Mucosa of descending colon (tissue), 3 donors: ENCODE results near the gene FAM53B. TPM values are rescaled to one million over a fixed set of nuclear protein-coding genes. Genes with fewer than 3 reads are reported as not detected.

ENCODE experiments used
- ATAC-seq: fragments of 200-7000 bp; cut with Tn5 transposase; one replicate; pipeline ENCODE4 v1.9.1; 2020; ENCODE audit warnings: mild to moderate bottlenecking, moderate library complexity
- DNase-seq, 3 donors: peaks; one replicate each; pipeline ENCODE4 v3.0.0-alpha.2; 2020
- H3K36me3 ChIP-seq: fragments of 200-600 bp; one replicate; pipeline ENCODE4 v1.8.0; 2021; ENCODE audit warnings: low read depth, mild to moderate bottlenecking
- H3K4me1 ChIP-seq: fragments of 200-600 bp; one replicate; pipeline ENCODE4 v1.8.0; 2021; ENCODE audit warnings: low read depth, mild to moderate bottlenecking
- H3K4me3 ChIP-seq: fragments of 200-600 bp; one replicate; pipeline ENCODE4 v1.8.0; 2021; ENCODE audit warnings: mild to moderate bottlenecking
- H3K9me3 ChIP-seq: fragments of 200-600 bp; one replicate; pipeline ENCODE4 v1.8.0; 2021; ENCODE audit warnings: mild to moderate bottlenecking
- intact Hi-C, 2 donors: fragments of 100-400 bp; cut with DNase I in 1 of 2; cut with micrococcal nuclease in 1 of 2; formaldehyde crosslinking; loops; one replicate each; pipeline versions ENCODE4 v1.11.0 to v1.11.1; 2022; cut with DNase I, micrococcal nuclease
- total RNA-seq, 3 donors: library from RNA; stranded (reverse); fragmentation: NEBNext Ultra II Directional in 2 of 3; extraction: Animal tissue kit (Norgen Biotek cat#: 25700) in 2 of 3; gene quantifications; one replicate each; pipeline versions ENCODE4 v1.2.1 to v1.2.4, GENCODE V29; 2021 to 2023
- TF ChIP-seq, protein P1 (sequence below): fragments of 200-600 bp; IDR thresholded peaks from one replicate; pipeline ENCODE4 v1.8.0; 2022; ENCODE audit warnings: antibody characterized with exemption, mild to moderate bottlenecking
- donor health status: DM: no; HTN: no; CAD: no; lungs with moderate emphysema.
- donor health status: DM: no; HTN: no; CAD: no.
- donor health status: DM: no; HTN: yes; CAD: no.

Gene FAM53B
- total RNA-seq, 3 donors from 2014 or later: 37.2 to 48.0 (median 44.2) TPM

DNA sequence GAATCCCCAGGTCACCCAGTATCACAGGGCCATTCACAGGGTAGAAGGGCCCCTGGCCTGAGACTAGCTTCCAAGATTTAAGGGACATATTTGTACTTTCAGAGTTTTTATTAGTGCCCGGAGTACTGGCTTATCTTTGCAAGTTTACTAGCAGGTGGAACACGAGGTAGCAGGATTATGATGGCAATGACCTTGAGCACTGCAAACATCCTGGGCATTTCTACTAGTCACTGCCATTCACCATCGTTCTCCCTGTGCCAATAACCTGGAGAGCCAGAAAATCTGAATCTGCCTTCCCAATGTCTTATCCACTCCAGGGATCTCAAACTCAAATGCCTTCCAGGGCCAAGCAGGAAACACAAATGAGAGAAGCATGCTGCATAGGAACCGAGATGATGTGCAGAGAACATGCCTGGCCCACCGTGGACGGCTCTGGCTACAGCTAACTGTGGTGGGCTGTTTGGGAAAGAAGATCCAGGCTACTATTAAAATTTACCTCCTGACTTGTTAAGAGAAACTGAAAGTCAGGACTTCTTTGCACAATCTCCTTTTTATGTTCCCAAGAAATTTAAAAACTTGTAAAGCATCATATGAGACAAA is 16.7 kb downstream of the FAM53B start:
- peak; percentile 27 to 65 (median 36) for DNase-seq
- H3K36me3 ChIP-seq: no peaks in the 10 kb centered on the region
- no peaks in the 10 kb centered on the region for H3K9me3 ChIP-seq
- H3K4me1 ChIP-seq: peaks cover 86% of the 10 kb centered on the region
- TF ChIP-seq, protein P1, sequence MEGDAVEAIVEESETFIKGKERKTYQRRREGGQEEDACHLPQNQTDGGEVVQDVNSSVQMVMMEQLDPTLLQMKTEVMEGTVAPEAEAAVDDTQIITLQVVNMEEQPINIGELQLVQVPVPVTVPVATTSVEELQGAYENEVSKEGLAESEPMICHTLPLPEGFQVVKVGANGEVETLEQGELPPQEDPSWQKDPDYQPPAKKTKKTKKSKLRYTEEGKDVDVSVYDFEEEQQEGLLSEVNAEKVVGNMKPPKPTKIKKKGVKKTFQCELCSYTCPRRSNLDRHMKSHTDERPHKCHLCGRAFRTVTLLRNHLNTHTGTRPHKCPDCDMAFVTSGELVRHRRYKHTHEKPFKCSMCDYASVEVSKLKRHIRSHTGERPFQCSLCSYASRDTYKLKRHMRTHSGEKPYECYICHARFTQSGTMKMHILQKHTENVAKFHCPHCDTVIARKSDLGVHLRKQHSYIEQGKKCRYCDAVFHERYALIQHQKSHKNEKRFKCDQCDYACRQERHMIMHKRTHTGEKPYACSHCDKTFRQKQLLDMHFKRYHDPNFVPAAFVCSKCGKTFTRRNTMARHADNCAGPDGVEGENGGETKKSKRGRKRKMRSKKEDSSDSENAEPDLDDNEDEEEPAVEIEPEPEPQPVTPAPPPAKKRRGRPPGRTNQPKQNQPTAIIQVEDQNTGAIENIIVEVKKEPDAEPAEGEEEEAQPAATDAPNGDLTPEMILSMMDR: no peak
- H3K4me3 ChIP-seq: no peak overlapping the region
- peak; percentile 73 for ATAC-seq
- intact Hi-C loops: no loop called here

DNA sequence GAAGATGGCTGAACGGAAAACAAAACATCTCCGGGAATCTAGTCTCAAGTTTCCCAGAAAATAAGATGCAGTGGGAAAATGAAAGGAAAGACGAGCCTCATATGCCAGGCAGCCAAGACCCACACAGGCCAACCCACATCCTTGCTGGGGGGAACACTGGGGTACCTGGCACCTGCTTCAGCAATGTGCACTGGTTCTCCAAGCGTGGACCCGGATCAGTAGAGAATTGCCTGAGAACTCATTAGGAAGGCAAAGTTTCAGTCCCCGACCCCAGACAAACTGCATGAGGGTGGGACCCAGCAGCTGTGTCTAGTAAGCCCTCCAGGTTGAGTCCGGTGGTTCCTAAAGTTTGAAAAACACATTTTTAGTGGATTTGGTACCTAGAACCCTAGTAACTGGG is 18.4 kb downstream of the FAM53B start:
- ATAC-seq (no peak), DNase-seq (no peak)
- TF ChIP-seq, protein P1: no peak
- Histone ChIP-seq H3K36me3 (no peaks in the 10 kb centered on the region), H3K9me3 (no peaks in the 10 kb centered on the region), H3K4me1 (peaks cover 91% of the 10 kb centered on the region), H3K4me3 (no peak overlapping the region)
- intact Hi-C loops: no loop called here

GRCh38 chr10:124725171-124725631 is 19.0 kb downstream of the FAM53B start:
- Histone ChIP-seq H3K4me3 (no peak overlapping the region), H3K36me3 (no peaks in the 10 kb centered on the region), H3K9me3 (no peaks in the 10 kb centered on the region), H3K4me1 (peaks cover 89% of the 10 kb centered on the region)
- intact Hi-C loops: no loop called here
- TF ChIP-seq, protein P1: no peak
- DNase-seq (peak in 2 of 3 donors; percentile 30 to 33), ATAC-seq (no peak)

DNA sequence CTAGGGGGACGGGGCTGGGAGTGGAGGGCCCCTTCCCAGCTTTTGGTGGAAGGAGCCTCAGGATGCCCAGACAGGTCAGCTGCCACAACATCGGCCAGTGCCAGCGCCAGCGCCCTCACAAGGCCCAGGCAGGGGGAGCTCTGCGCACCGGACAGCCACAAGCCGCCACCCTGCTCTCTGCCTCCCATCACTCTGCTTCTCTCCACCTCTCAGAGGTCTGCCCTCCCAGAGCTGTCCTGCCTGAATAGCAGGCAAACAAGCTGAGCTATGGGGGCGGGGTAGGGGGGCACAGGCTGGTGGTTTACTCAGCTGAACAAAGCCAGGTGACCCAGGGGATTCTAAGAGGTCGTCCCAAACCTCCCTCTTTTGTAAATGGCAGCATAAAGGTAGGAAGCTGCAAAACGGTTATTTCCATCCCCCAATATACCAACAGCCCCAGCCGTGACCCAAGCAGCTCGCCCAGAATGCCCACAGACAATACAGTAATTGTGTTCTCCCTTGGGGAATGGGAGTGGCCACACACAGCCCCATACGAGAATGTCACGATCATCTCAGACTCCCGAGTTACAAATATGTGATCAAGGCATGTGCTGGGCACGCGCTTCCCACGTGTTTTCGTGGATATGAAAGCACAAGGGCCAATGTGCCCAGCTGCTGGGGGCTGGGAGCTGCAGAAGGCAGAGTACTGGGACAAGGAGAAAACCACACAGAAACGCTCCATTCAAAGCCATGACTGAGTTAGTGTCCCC is 19.7 kb downstream of the FAM53B start:
- peak in 2 of 3 donors; percentile 20 to 53 for DNase-seq
- peak; percentile 6 for ATAC-seq
- intact Hi-C loops: no loop called here
- TF ChIP-seq, protein P1: no peak
- Histone ChIP-seq H3K4me1 (peaks cover 84% of the 10 kb centered on the region), H3K36me3 (no peaks in the 10 kb centered on the region), H3K4me3 (no peak overlapping the region), H3K9me3 (no peaks in the 10 kb centered on the region)

DNA sequence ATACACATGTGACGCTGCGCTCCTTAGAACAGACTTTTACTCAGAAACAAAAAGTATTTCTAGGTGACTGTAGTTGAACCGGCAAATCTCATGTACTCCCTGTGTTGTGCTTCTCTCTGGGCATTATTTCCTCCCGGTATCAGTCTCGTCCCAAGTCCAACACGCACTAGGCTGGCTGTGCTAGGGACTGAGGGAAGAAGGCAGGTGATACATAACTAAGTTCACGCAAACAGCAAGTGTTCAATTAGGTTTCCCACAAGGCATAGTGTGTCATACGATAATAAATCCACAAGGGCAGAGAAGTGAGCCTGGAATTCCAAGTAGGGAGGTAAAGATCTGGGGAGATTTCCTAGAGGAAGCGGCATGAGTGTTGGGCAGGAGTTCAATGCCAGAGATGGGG is 20.4 kb downstream of the FAM53B start:
- Histone ChIP-seq H3K9me3 (no peaks in the 10 kb centered on the region), H3K4me1 (peaks cover 84% of the 10 kb centered on the region), H3K36me3 (no peaks in the 10 kb centered on the region), H3K4me3 (no peak overlapping the region)
- intact Hi-C loops: no loop called here
- ATAC-seq (peak; percentile 16), DNase-seq (peak in 1 of 3 donors; percentile 30)
- TF ChIP-seq, protein P1: no peak
